Activated CD8-positive, alpha-beta memory T cell treated with anti-CD3 and anti-CD28 coated beads for 48 hours (primary cell): ENCODE data around the gene NOTCH3.

ENCODE experiments used
- DNase-seq, 3 experiments: peaks; one replicate each; pipeline ENCODE4 v3.0.0-alpha.2; 2020; ENCODE audit warnings: low read depth in 2 of 3, low spot score in 2 of 3

NOTCH3 gene

GRCh38 chr19:15197275-15197941 is 3.4 kb downstream of the NOTCH3 start:
- no peak for DNase-seq

- DNase-seq, result no peak
Measured at GRCh38 chr19:15196360-15197005, 4.3 kb downstream of the NOTCH3 start.

DNA sequence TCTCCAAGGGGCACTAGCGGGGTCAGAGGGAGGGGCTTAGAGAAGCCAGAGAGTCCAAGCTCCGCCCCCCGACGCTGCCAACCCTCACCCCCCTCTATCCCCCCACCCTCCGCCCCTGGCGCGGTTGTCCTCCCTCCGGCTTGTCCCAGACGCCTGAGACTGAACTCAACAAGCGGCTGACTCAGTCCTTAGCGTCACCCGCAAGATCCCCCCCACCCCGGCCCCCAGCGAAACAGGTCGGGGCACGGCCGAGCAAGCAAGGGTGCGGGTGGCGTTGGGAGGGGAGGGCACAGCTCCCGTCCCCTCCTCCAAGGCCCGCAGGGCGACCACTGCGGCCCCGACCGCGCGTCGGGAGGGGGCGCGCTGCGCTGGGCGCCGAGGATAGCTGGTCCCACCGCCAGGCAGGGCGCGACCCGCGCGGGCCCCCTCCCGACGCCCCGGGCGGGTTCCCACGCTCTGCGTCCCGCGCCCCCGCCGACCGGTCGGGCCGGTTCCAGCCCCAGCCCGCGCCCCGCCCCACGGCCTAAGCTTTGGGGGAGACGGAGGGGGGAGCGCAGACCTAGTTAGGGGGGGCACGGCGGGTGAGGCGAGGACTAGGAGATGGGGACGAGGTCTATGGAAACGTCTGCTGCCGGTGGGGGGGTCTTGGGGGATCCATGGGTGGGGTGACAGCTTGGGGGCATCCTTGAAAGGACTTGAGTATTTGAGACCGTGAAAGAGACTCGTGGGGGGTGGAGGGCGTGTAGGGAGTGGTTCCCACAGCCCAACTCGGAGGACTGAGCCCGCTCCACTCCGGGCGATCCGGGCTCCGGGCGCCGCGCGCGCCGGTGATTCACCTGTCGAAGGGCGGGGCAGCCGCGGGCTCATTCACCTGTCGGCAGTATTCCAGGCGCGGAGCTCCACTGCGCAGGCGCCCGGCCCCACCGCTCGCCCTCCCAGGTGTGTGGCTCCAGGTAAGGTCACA is 5.1 kb downstream of the NOTCH3 start:
- no peak for DNase-seq

DNA sequence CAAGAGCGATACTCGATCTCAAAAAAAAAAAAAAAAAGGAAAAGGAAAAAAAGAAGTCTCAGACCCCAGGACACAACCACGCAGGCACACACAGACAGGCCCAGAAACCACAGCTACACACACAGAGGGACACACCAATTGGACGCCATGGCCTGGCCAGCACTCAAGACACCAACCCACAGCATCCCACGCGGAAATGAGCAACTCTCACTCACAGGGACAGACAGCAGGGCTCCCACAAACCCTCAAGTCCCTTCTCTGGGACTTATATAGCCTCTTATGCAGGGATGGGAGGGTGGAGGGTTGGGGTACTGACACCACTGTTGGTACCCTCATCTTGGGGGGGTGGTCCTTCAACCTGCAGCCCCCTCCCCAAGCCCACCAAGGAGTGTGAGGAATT is 5.9 kb downstream of the NOTCH3 start:
- no peak for DNase-seq

DNA sequence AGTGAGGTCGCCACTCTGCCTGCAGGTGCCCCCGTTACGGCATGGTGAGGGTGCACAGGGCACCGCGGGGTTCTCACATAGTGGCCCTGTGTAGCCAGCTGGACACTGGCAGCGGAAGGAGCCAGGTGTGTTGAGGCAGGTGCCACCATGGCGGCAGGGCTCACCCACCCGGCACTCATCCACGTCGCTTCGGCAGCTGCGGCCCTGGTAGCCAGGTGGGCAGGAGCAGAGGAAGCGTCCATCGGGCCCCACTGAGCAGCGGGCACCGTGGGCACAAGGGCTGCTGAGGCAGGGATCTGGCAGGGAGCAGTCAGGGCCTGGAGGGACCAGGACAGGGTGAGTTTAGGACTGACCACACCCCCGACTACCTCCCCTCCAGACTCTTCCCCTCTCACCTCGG is 8.8 kb downstream of the NOTCH3 start:
- DNase-seq, result no peak

DNA sequence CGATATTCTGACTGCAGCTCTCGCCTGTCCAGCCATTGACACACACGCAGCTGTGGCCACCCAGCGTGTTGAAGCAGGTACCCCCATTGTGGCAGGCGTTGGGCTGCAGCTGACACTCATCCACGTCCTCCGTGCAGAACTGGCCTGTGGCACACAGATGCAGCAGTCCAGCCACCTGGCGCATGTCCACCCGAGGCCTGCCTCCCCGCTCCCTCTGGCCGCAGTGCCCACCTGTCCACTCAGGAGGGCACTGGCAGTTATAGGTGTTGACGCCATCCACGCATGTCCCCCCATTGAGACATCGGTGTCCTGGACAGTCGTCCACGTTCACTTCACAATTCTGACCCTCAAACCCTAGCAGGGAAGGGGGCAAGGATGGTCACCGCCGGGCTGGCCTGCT is 9.3 kb downstream of the NOTCH3 start:
- no peak for DNase-seq

GRCh38 chr19:15188851-15189250 is 11.9 kb downstream of the NOTCH3 start:
- DNase-seq, result no peak

- no peak for DNase-seq
Measured at GRCh38 chr19:15187026-15188007, 13.5 kb downstream of the NOTCH3 start.

DNA sequence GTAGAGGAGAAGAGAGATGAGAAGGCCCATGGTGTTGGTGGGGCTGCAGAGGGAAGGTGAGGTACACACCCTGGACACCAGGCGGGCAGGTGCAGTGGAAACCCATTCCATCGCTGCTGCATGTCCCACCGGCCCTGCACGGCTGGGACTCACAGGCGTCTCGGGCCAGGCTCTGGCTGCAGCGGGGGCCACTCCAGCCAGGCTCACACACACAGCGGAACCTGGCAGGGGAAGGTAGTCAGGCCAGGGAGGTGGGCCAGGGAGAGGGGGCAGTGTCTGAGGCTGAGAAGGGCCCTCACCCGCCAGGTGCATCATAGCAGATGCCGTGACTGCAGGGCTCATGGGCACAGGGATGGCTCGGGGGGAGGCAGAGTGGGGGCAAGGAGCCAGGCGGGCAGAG is 15.6 kb downstream of the NOTCH3 start:
- no peak for DNase-seq

GRCh38 chr19:15184776-15185175 is 16.0 kb downstream of the NOTCH3 start:
- DNase-seq, result no peak

- no peak for DNase-seq
Measured at GRCh38 chr19:15181394-15181793, 19.4 kb downstream of the NOTCH3 start.

- no peak for DNase-seq
Measured at GRCh38 chr19:15180451-15181390, 20.1 kb downstream of the NOTCH3 start.

GRCh38 chr19:15178629-15179308 is 22.0 kb downstream of the NOTCH3 start:
- DNase-seq, result no peak

- DNase-seq, result peak; percentile 61 to 72 (median 64)
Measured at GRCh38 chr19:15177269-15178116, 23.3 kb downstream of the NOTCH3 start.

DNA sequence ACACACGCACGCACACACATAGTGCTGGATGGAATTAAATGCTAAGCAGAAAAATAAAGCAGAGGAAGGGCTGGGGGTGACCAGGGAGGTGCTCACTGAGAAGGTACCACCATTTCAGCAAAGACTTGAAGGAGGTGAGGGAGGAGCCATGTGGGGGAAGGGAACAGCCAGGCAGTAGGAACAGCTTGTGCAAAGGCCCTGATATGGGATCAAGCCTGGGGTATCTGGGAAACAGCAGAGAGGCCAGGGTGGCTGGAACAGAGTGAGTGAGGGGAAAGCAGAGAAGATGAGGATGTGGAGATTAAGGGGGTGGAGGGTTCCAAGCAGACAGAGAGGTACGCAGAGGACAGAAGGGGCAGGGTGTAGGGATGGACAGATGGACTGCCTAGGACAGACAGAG is 25.2 kb downstream of the NOTCH3 start:
- no peak for DNase-seq

- DNase-seq, result no peak
Measured at GRCh38 chr19:15173746-15174404, 26.9 kb downstream of the NOTCH3 start.

DNA sequence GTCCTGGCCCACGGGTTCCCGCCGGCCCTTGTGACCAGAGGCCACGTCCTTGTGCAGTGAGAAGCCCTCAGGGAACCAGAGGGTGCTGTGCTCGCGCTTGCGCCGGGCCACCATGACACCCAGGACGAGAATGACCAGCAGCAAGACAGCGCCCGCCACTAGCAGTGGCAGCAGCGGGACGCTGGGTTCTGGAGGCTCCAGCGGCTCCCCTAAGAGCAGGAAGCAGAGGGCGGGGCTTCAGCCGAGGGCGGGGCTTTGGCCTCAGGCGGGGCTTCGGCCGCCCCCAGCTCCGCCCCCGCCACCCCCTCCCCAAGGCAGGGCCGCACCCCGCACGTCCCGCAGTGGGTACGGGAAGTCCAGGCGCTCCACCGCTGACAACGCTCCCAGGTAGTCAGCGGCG is 30.4 kb downstream of the NOTCH3 start:
- no peak for DNase-seq
